HepG2 (cell line): ENCODE data around the gene DGCR2. TPM values are rescaled to one million over a fixed set of nuclear protein-coding genes. Genes with fewer than 3 reads are reported as not detected.

ENCODE experiments used
- AKNA ChIP-seq: sonication (generic); formaldehyde crosslinking; IDR thresholded peaks from 2 replicates; pipeline ENCODE4 v1.4.0; 2020; ENCODE audit warnings: missing genetic modification reagents, borderline replicate concordance
- ARNT ChIP-seq: fragments of 450-650 bp; IDR thresholded peaks from 2 replicates; pipeline ENCODE4 v1.6.1; 2017
- ATF1 ChIP-seq: IDR thresholded peaks from 2 replicates; pipeline ENCODE4 v1.6.1; 2016; ENCODE audit warnings: mild to moderate bottlenecking, control low read depth
- ATF3 ChIP-seq: sonication (generic); formaldehyde crosslinking; IDR thresholded peaks from 2 replicates; pipeline ENCODE4 v1.4.0; 2020; ENCODE audit warnings: missing genetic modification reagents
- E2F2 ChIP-seq: sonication (generic); formaldehyde crosslinking; IDR thresholded peaks from 2 replicates; pipeline ENCODE4 v1.4.0; 2020; ENCODE audit warnings: missing genetic modification reagents, borderline replicate concordance
- HNF4G ChIP-seq, 2 experiments: sonication (generic) in 1 of 2; formaldehyde crosslinking in 1 of 2; IDR thresholded peaks; 2 replicates each; pipeline versions ENCODE4 v1.4.0 to v1.6.1; 2011 to 2020; ENCODE audit warnings: borderline replicate concordance in 2 of 2, low read depth in 2 of 2, mild to moderate bottlenecking in 2 of 2, low read length in 1 of 2, missing genetic modification reagents in 1 of 2, moderate library complexity in 1 of 2
- KDM4B ChIP-seq: sonication (generic); formaldehyde crosslinking; IDR thresholded peaks from 2 replicates; pipeline ENCODE4 v1.4.0; 2020; ENCODE audit warnings: missing genetic modification reagents
- KLF11 ChIP-seq: IDR thresholded peaks from 2 replicates; pipeline ENCODE4 v1.6.1; 2016; ENCODE audit warnings: missing compliant biosample characterization
- MTA1 ChIP-seq: sonication (generic); formaldehyde crosslinking; IDR thresholded peaks from 2 replicates; pipeline ENCODE4 v1.4.0; 2020; ENCODE audit warnings: missing genetic modification reagents, mild to moderate bottlenecking, borderline replicate concordance
- SNAPC2 ChIP-seq: sonication (generic); formaldehyde crosslinking; IDR thresholded peaks from 2 replicates; pipeline ENCODE4 v1.8.1; 2022; ENCODE audit warnings: mild to moderate bottlenecking, missing genetic modification reagents
- SP140L ChIP-seq: sonication (generic); formaldehyde crosslinking; IDR thresholded peaks from 2 replicates; pipeline ENCODE4 v1.4.0; 2020; ENCODE audit warnings: missing genetic modification reagents, borderline replicate concordance
- TBL1XR1 ChIP-seq: fragments of 150-350 bp; IDR thresholded peaks from 2 replicates; pipeline ENCODE4 v1.6.1; 2014; ENCODE audit warnings: borderline replicate concordance, low read length; ENCODE audit not compliant: partially characterized antibody
- TRAFD1 ChIP-seq: sonication (generic); formaldehyde crosslinking; IDR thresholded peaks from 2 replicates; pipeline ENCODE4 v1.5.1; 2020; ENCODE audit warnings: missing genetic modification reagents, mild to moderate bottlenecking, borderline replicate concordance
- ZFP41 ChIP-seq: sonication (generic); formaldehyde crosslinking; IDR thresholded peaks from 2 replicates; pipeline ENCODE4 v1.4.0; 2020; ENCODE audit warnings: mild to moderate bottlenecking, missing genetic modification reagents, borderline replicate concordance
- ZNF34 ChIP-seq: sonication (generic); formaldehyde crosslinking; IDR thresholded peaks from 2 replicates; pipeline ENCODE4 v1.4.0; 2020; ENCODE audit warnings: mild to moderate bottlenecking, missing genetic modification reagents, borderline replicate concordance
- ZNF432 ChIP-seq: sonication (generic); formaldehyde crosslinking; IDR thresholded peaks from 2 replicates; pipeline ENCODE4 v1.5.0; 2020; ENCODE audit warnings: missing genetic modification reagents, mild to moderate bottlenecking, borderline replicate concordance
- ZNF607 ChIP-seq: sonication (generic); formaldehyde crosslinking; IDR thresholded peaks from 2 replicates; pipeline ENCODE4 v1.5.1; 2020; ENCODE audit warnings: missing genetic modification reagents, mild to moderate bottlenecking, borderline replicate concordance
- ZNF674 ChIP-seq: sonication (generic); formaldehyde crosslinking; IDR thresholded peaks from 2 replicates; pipeline ENCODE4 v1.5.0; 2020; ENCODE audit warnings: low read depth, mild to moderate bottlenecking, missing genetic modification reagents
- ZNF703 ChIP-seq: sonication (generic); formaldehyde crosslinking; IDR thresholded peaks from 2 replicates; pipeline ENCODE4 v1.5.1; 2020; ENCODE audit warnings: missing genetic modification reagents, mild to moderate bottlenecking, moderate library complexity, borderline replicate concordance
- ZNF746 ChIP-seq: sonication (generic); formaldehyde crosslinking; IDR thresholded peaks from 2 replicates; pipeline ENCODE4 v1.8.0; 2022; ENCODE audit warnings: mild to moderate bottlenecking, missing genetic modification reagents
- polyA plus RNA-seq, 8 experiments: library from polyadenylated mRNA; depleted of rRNA in 3 of 8; stranded (reverse) in 7 of 8; unstranded in 1 of 8; fragments of >200 nt; fragmentation: Illumina TruSeq in 4 of 8; extraction: Trizol in 4 of 8; gene quantifications; 2 replicates each; pipeline versions ENCODE4 v1.2.1 to v1.2.3, GENCODE V29; 2011 to 2016; ENCODE audit warnings: low read depth in 4 of 8, missing spikeins in 1 of 8, mixed read lengths in 1 of 8; ENCODE audit not compliant: insufficient read depth in 1 of 8
- total RNA-seq, 5 experiments: library from RNA; depleted of rRNA; stranded (reverse); fragments of >200 nt; fragmentation: Illumina TruSeq; extraction: Trizol; gene quantifications; 2 replicates each; pipeline ENCODE4 v1.2.3, GENCODE V29; 2016; ENCODE audit warnings: low read depth in 1 of 5

The DGCR2 gene
- total and polyA plus RNA-seq, 2 of the 13 experiments (the other 11 are each of a cell fraction or from before 2014, with no cell fraction given) = 23.1 to 35.3 TPM

GRCh38 chr22:19109198-19110063 lies 12.8 kb downstream of the DGCR2 start (continued):
- TF ChIP-seq AKNA (CRISPR knock-in tag) = no peak
- no peak for TF ChIP-seq SP140L (CRISPR knock-in tag)
- TF ChIP-seq ZNF34 (CRISPR knock-in tag) = no peak
- peak; percentile 24 for TF ChIP-seq TBL1XR1
- no peak for TF ChIP-seq ZNF432 (CRISPR knock-in tag)
- TF ChIP-seq ZNF674 (CRISPR knock-in tag) = no peak
- TF ChIP-seq ATF1 (CRISPR knock-in tag) = no peak
- TF ChIP-seq ZNF703 (CRISPR knock-in tag) = no peak
- TF ChIP-seq TRAFD1 (CRISPR knock-in tag) = no peak
- TF ChIP-seq MTA1 (CRISPR knock-in tag) = no peak
- TF ChIP-seq ZNF607 = no peak
- no peak for TF ChIP-seq E2F2
- TF ChIP-seq ZFP41 = no peak
- TF ChIP-seq ZNF746 = no peak
- no peak for TF ChIP-seq HNF4G (IDR thresholded peaks at IDR 0.05; ENCODE audit: borderline replicate concordance, low read depth, low read length)
- TF ChIP-seq HNF4G (CRISPR knock-in tag; IDR thresholded peaks at IDR 0.05; ENCODE audit: borderline replicate concordance, low read depth) = no peak
- no peak for TF ChIP-seq KDM4B
- TF ChIP-seq SNAPC2 = no peak
- 0 out of 2 replicates have a peak, but pooled peaks have one; percentile 44 for TF ChIP-seq KLF11 (CRISPR knock-in tag)
- TF ChIP-seq ARNT = no peak
- TF ChIP-seq ATF3 (CRISPR knock-in tag) = no peak
